Heart left ventricle (tissue), 16 donors: ENCODE data around the gene CTNNBIP1. TPM values are rescaled to one million over a fixed set of nuclear protein-coding genes. Genes with fewer than 3 reads are reported as not detected.

Experiments
- ATAC-seq, 4 donors: fragments of 200-7000 bp; cut with Tn5 transposase; one replicate each; pipeline ENCODE4 v1.9.1; 2020 to 2022; ENCODE audit warnings: moderate library complexity in 4 of 4, mild to moderate bottlenecking in 3 of 4, moderate number of reproducible peaks in 1 of 4
- DNase-seq, 5 donors: peaks; one replicate each; pipeline ENCODE4 v3.0.0-alpha.2; 2020
- H3K27ac ChIP-seq, 12 donors: fragments of 200-600 bp; sonication (generic) in 4 of 12; one replicate each; pipeline versions ENCODE4 v1.5.0 to v1.8.0; 2016 to 2022; ENCODE audit warnings: mild to moderate bottlenecking in 2 of 12
- H3K27me3 ChIP-seq, 9 donors: fragments of 200-600 bp; sonication (generic) in 2 of 9; one replicate each; pipeline versions ENCODE4 v1.5.1 to v1.8.0; 2016 to 2022; ENCODE audit warnings: mild to moderate bottlenecking in 3 of 9
- H3K36me3 ChIP-seq, 9 donors: fragments of 200-600 bp; sonication (generic) in 2 of 9; one replicate each; pipeline versions ENCODE4 v1.5.0 to v1.8.0; 2018 to 2022; ENCODE audit warnings: mild to moderate bottlenecking in 2 of 9
- H3K4me1 ChIP-seq, 12 donors: fragments of 200-600 bp; sonication (generic) in 4 of 12; one replicate each; pipeline versions ENCODE4 v1.5.0 to v1.8.0; 2016 to 2022; ENCODE audit warnings: mild to moderate bottlenecking in 3 of 12
- H3K4me3 ChIP-seq, 12 donors: fragments of 200-600 bp; sonication (generic) in 4 of 12; one replicate each; pipeline versions ENCODE4 v1.5.0 to v1.8.0; 2017 to 2022; ENCODE audit warnings: mild to moderate bottlenecking in 9 of 12, moderate library complexity in 4 of 12
- H3K9me3 ChIP-seq, 12 donors: fragments of 200-600 bp; sonication (generic) in 4 of 12; one replicate each; pipeline versions ENCODE4 v1.5.0 to v1.8.0; 2016 to 2022; ENCODE audit warnings: mild to moderate bottlenecking in 1 of 12
- CTCF ChIP-seq, 12 donors: fragments of 200-600 bp; sonication (generic) in 4 of 12; IDR thresholded peaks; one replicate each; pipeline versions ENCODE4 v1.5.0 to v1.8.0; 2018 to 2022; ENCODE audit warnings: antibody characterized with exemption in 12 of 12, mild to moderate bottlenecking in 5 of 12
- POLR2A ChIP-seq, 2 donors: fragments of 450-650 bp; IDR thresholded peaks; one replicate each; pipeline ENCODE4 v1.6.1; 2017; ENCODE audit warnings: antibody characterized with exemption in 2 of 2, mild to moderate bottlenecking in 2 of 2, moderate library complexity in 2 of 2
- WGBS, 4 donors: extraction: QIAGEN DNeasy Blood & Tissue Kit in 2 of 4; methylation state at CpG; one replicate each; pipeline versions ENCODE4 v1.1.5 to v1.1.7; 2013 to 2018; 5-methylcytosine and 5-hydroxymethylcytosine counted together
- intact Hi-C, 10 donors: fragments of 100-400 bp; cut with DNase I; formaldehyde crosslinking; loops; one replicate each; pipeline versions ENCODE4 v1.11.1 to v1.14.2; 2022
- polyA plus RNA-seq, 2 donors: library from polyadenylated mRNA; stranded (reverse); fragments of 200-250 nt; gene quantifications; one replicate each; pipeline ENCODE4 v1.2.3, GENCODE V29; 2013
- total RNA-seq, 9 donors: library from RNA; depleted of rRNA in 2 of 9; stranded (reverse); fragments of >200 nt in 2 of 9; fragmentation: NEBNext Ultra II Directional in 3 of 9; extraction: Animal tissue kit (Norgen Biotek cat#: 25700) in 3 of 9; gene quantifications; one replicate each; pipeline versions ENCODE4 v1.1.0 to v1.2.4, GENCODE V29; 2016 to 2023
- donor health status: ischemic (EF 13 %, LVEDD 7.1; RV severe dilation, severe dysfunction).
- donor health status: healthy with polysubstance abuse.
- donor health status: DM: no; HTN: yes; CAD: no.
- donor health status: DM: no; HTN: no; CAD: no.
- donor health status: ischemic (EF 25% LVEDD 6.9; RV normal size, moderate dysfunction).
- donor health status: ischemic (EF 25% LVEDD 5.7; RV mildly dilated, moderate dysfunction).
- donor health status: healthy.
- donor health status: DM: yes; HTN: yes; CAD: no.
- donor health status: ischemic (EF 35%, LVEDD 5.7; RV mildly dilated, moderate dysfunction).
- donor health status: nonischemic (EF 11% LVEDD 7.7; RV severe dilation, severe dysfunction).
- donor health status: DM: yes; HTN: yes; CAD: no.
- donor health status: PGD.
- donor health status: ischemic (EF 29% LVEDD 5.4; RV normal size, mild dysfunction).
- donor health status: nonischemic (EF 23%, LVEDD 6.1; RV moderate dilation, normal function).

Gene CTNNBIP1
- total and polyA plus RNA-seq, 11 donors, result 25.4 to 62.0 (median 40.7) TPM

GRCh38 chr1:9909234-9910046 is 629 bp downstream of the CTNNBIP1 start:
- 1 to 3% (median 1%) methylated on average over 33 to 47 of the region's 47 CpGs for WGBS, 4 donors
- DNase-seq, result peak; percentile 19 to 75 (median 47)
- intact Hi-C loops, result loop anchor here in 7 of 10 donors (1.0 to 5.0 kb wide), 6 partner anchors 32 to 301 kb away; partner anchors contain the start of genes KIF1B (in 1 of the 7), LZIC (in 1 of the 7) and NMNAT1 (in 1 of the 7)
- Histone ChIP-seq H3K27ac (peak overlapping the region; percentile 76 to 94 (median 89)), H3K27me3 (no peaks in the 10 kb centered on the region), H3K9me3 (no peaks in the 10 kb centered on the region), H3K36me3 (no peaks in the 10 kb centered on the region), H3K4me3 (peak overlapping the region; percentile 67 to 98 (median 92)), H3K4me1 (peaks cover 0 to 58% (median 29%) of the 10 kb centered on the region in 12 donors)
- no peak for TF ChIP-seq POLR2A (IDR thresholded peaks at IDR 0.05)
- no peak for TF ChIP-seq CTCF (IDR thresholded peaks at IDR 0.05)
- ATAC-seq, result no peak

GRCh38 chr1:9908871-9909233 is 1.2 kb downstream of the CTNNBIP1 start:
- TF ChIP-seq POLR2A (IDR thresholded peaks at IDR 0.05) (no peak), CTCF (IDR thresholded peaks at IDR 0.05) (no peak)
- ATAC-seq, result no peak
- peaks cover 0 to 59% (median 32%) of the 10 kb centered on the region in 12 donors for H3K4me1 ChIP-seq
- H3K27me3 ChIP-seq, result no peaks in the 10 kb centered on the region
- 45 to 58% (median 49%) methylated on average over 4 of the region's 4 CpGs for WGBS, 4 donors
- H3K36me3 ChIP-seq, result no peaks in the 10 kb centered on the region
- H3K9me3 ChIP-seq, result no peaks in the 10 kb centered on the region
- intact Hi-C loops, result no loop called here
- peak overlapping the region; percentile 67 to 98 (median 92) for H3K4me3 ChIP-seq
- no peak for DNase-seq
- H3K27ac ChIP-seq, result peak overlapping the region in 10 of 12 donors; percentile 76 to 94 (median 90)

- TF ChIP-seq POLR2A (IDR thresholded peaks at IDR 0.05) (no peak), CTCF (IDR thresholded peaks at IDR 0.05) (no peak)
- WGBS, 4 donors, result 56 to 70% (median 65%) methylated on average over 5 of the region's 5 CpGs
- intact Hi-C loops, result no loop called here
- ATAC-seq (no peak), DNase-seq (no peak)
- H3K36me3 ChIP-seq, result no peaks in the 10 kb centered on the region
- peak overlapping the region in 2 of 12 donors; percentile 1 to 26 for H3K4me3 ChIP-seq
- no peaks in the 10 kb centered on the region for H3K9me3 ChIP-seq
- H3K27me3 ChIP-seq, result no peaks in the 10 kb centered on the region
- peaks cover 0 to 73% (median 42%) of the 10 kb centered on the region in 12 donors for H3K4me1 ChIP-seq
- peak overlapping the region in 6 of 12 donors; percentile 1 to 39 (median 20) for H3K27ac ChIP-seq
Observed at GRCh38 chr1:9907441-9907840, 2.6 kb downstream of the CTNNBIP1 start.

DNA sequence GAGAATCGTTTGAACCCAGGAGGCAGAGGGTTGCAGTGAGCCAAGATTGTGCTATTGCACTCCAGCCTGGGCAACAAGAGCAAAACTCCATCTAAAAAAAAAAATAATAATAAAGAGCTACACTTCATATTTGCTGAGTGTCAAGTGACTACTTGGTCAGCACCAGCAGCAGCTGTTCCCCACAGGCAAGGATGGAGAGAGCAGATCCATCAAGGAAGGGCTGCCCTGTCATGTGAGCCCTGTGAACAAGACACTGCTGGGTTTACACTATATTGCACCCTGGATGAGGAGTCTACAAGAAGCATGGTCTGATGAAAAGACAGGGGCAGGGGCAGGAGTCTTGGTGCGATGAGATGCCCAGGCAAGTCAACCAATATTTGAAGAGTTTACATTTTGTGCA is 3.6 kb downstream of the CTNNBIP1 start:
- Histone ChIP-seq H3K27ac (peak overlapping the region in 1 of 12 donors; percentile 33), H3K4me3 (no peak overlapping the region), H3K36me3 (no peaks in the 10 kb centered on the region), H3K27me3 (no peaks in the 10 kb centered on the region), H3K9me3 (no peaks in the 10 kb centered on the region), H3K4me1 (peaks cover 0 to 82% (median 46%) of the 10 kb centered on the region in 12 donors)
- ATAC-seq (no peak), DNase-seq (no peak)
- TF ChIP-seq CTCF (IDR thresholded peaks at IDR 0.05) (no peak), POLR2A (IDR thresholded peaks at IDR 0.05) (no peak)
- 91 to 97% (median 95%) methylated on average over 2 of the region's 2 CpGs for WGBS, 4 donors
- intact Hi-C loops, result no loop called here
